Measurements from ENCODE around the gene DGLUCY.

The DGLUCY gene

GRCh38 chr14:91112194-91112593 lies 1.7 kb upstream of the DGLUCY start:
- TF ChIP-seq CTCF (IDR thresholded peaks at IDR 0.05) (no peak), ZFX (IDR thresholded peaks at IDR 0.05; ENCODE audit: borderline replicate concordance) (no peak)
- no peak overlapping the region for H3K27ac ChIP-seq

GRCh38 chr14:91114079-91115065 lies 499 bp downstream of the DGLUCY start:
- TF ChIP-seq CTCF (IDR thresholded peaks at IDR 0.05) = no peak
- TF ChIP-seq ZFX (IDR thresholded peaks at IDR 0.05; ENCODE audit: borderline replicate concordance) = no peak
- no peak overlapping the region for H3K27ac ChIP-seq

GRCh38 chr14:91115986-91116770 lies 2.3 kb downstream of the DGLUCY start:
- TF ChIP-seq ZFX (IDR thresholded peaks at IDR 0.05; ENCODE audit: borderline replicate concordance) (no peak), CTCF (IDR thresholded peaks at IDR 0.05) (no peak)
- H3K27ac ChIP-seq = no peak overlapping the region

GRCh38 chr14:91116913-91117588 lies 3.2 kb downstream of the DGLUCY start:
- no peak for TF ChIP-seq ZFX (IDR thresholded peaks at IDR 0.05; ENCODE audit: borderline replicate concordance)
- H3K27ac ChIP-seq = no peak overlapping the region

GRCh38 chr14:91117960-91118359 lies 4.1 kb downstream of the DGLUCY start:
- TF ChIP-seq CTCF (IDR thresholded peaks at IDR 0.05) (no peak), ZFX (IDR thresholded peaks at IDR 0.05; ENCODE audit: borderline replicate concordance) (no peak)
- H3K27ac ChIP-seq = no peak overlapping the region

GRCh38 chr14:91118511-91119068 lies 4.7 kb downstream of the DGLUCY start:
- TF ChIP-seq ZFX (IDR thresholded peaks at IDR 0.05; ENCODE audit: borderline replicate concordance) (no peak), CTCF (IDR thresholded peaks at IDR 0.05) (no peak)
- no peak overlapping the region for H3K27ac ChIP-seq
